K562 (cell line): ENCODE measurements around the gene CLEC4A. TPM values are rescaled to one million over a fixed set of nuclear protein-coding genes. Genes with fewer than 3 reads are reported as not detected.

ENCODE experiments used
- ATAC-seq: fragments of 200-7000 bp; cut with Tn5 transposase; 3 replicates; pipeline ENCODE4 v1.9.1; 2020; ENCODE audit warnings: moderate library complexity
- BruUV-seq: library from RNA; stranded (reverse); fragments of 400-500 nt; replicated peaks from 2 replicates; lab custom pipeline; 2021; lab: Mats Ljungman, UMichigan
- CTCF ChIA-PET: fragments of 300-600 bp; formaldehyde crosslinking; extraction: SDS; loops from one replicate; lab custom pipeline; 2021; ENCODE audit warnings: low intra/inter-chr PET ratio; lab: Yijun Ruan, JAX
- POLR2A ChIA-PET: fragments of 300-600, 350-650 bp; sonication (Branson Sonifier 250); formaldehyde crosslinking; extraction: SDS; loops from one replicate; lab custom pipeline; 2021; ENCODE audit warnings: antibody characterized with exemption, inconsistent platforms; lab: Yijun Ruan, JAX
- DNase-seq, 4 experiments: peaks; one replicate each; pipeline versions ENCODE4 v3.0.0 to v3.0.0-alpha.2; 2011 to 2018; ENCODE audit warnings: low spot score in 3 of 4, mixed read lengths in 3 of 4; ENCODE audit errors: extremely low read depth in 1 of 4
- FAIRE-seq: peaks from 2 replicates; lab custom pipeline; 2011; peaks lifted over from hg19 to GRCh38; lab: Jason Lieb, UNC
- H2AFZ ChIP-seq: 2 replicates; pipeline ENCODE4 v1.6.0; 2011; ENCODE audit warnings: low read depth, low read length, control low read depth, inconsistent platforms
- H3K27ac ChIP-seq: fragments of 200-600 bp; 3 replicates; pipeline ENCODE4 v1.8.0; 2011; ENCODE audit warnings: low read depth, mild to moderate bottlenecking, control low read depth, inconsistent platforms, low read length, moderate library complexity, mixed read lengths; ENCODE audit errors: extremely low read depth
- H3K27me3 ChIP-seq, 2 experiments: fragments of 300-600 bp in 1 of 2; 2 replicates in 1 of 2; 3 replicates in 1 of 2; pipeline versions ENCODE4 v1.6.0 to v1.8.0; 2011; ENCODE audit warnings: inconsistent platforms in 2 of 2, low read length in 2 of 2, mild to moderate bottlenecking in 1 of 2, mixed read lengths in 1 of 2, moderate library complexity in 1 of 2; ENCODE audit not compliant: control insufficient read depth in 2 of 2, insufficient read depth in 2 of 2
- H3K36me3 ChIP-seq: fragments of 300-600 bp; 3 replicates; pipeline ENCODE4 v1.8.0; 2011; ENCODE audit warnings: mild to moderate bottlenecking, low read length, inconsistent platforms; ENCODE audit not compliant: control insufficient read depth, insufficient read depth
- H3K4me1 ChIP-seq, 2 experiments: fragments of 200-600 bp in 1 of 2; replicated peaks in 1 of 2; 2 replicates in 1 of 2; 3 replicates in 1 of 2; pipeline versions ENCODE4 v1.5.1 to v1.8.0; 2011; ENCODE audit warnings: inconsistent platforms in 2 of 2, low read length in 2 of 2, mild to moderate bottlenecking in 1 of 2, mixed read lengths in 1 of 2, moderate library complexity in 1 of 2; ENCODE audit not compliant: control insufficient read depth in 2 of 2, insufficient read depth in 2 of 2
- H3K4me2 ChIP-seq: 2 replicates; pipeline ENCODE4 v1.6.1; 2011; ENCODE audit warnings: low read length, control low read depth, inconsistent platforms, mixed read lengths; ENCODE audit not compliant: insufficient read depth
- H3K4me3 ChIP-seq: fragments of 200-600 bp; sonication (generic), shearing (Covaris generic); 2 replicates; pipeline ENCODE4 v1.5.1; 2016; ENCODE audit warnings: control low read depth, inconsistent platforms
- H3K79me2 ChIP-seq: fragments of 200-600 bp; 3 replicates; pipeline ENCODE4 v1.8.0; 2011; ENCODE audit warnings: low read length, inconsistent platforms; ENCODE audit not compliant: control insufficient read depth, insufficient read depth
- H3K9ac ChIP-seq, 2 experiments: 2 replicates each; pipeline versions ENCODE4 v1.6.0 to v1.6.1; 2011; ENCODE audit warnings: low read depth in 2 of 2, low read length in 2 of 2, control low read depth in 1 of 2, inconsistent platforms in 1 of 2, mild to moderate bottlenecking in 1 of 2, mixed read lengths in 1 of 2; ENCODE audit not compliant: insufficient read depth in 1 of 2
- H3K9me1 ChIP-seq: one replicate; pipeline ENCODE4 v1.6.0; 2011; ENCODE audit warnings: inconsistent platforms, mild to moderate bottlenecking, low read length, moderate library complexity; ENCODE audit not compliant: control insufficient read depth, insufficient read depth
- H3K9me3 ChIP-seq: replicated peaks from 2 replicates; pipeline ENCODE4 v1.5.1; 2011; ENCODE audit warnings: low read depth, low read length, inconsistent platforms; ENCODE audit not compliant: control insufficient read depth, insufficient read depth
- H4K20me1 ChIP-seq: replicated peaks from 2 replicates; pipeline ENCODE4 v1.6.1; 2011; ENCODE audit warnings: low read length, inconsistent platforms, mixed read lengths; ENCODE audit not compliant: control insufficient read depth, insufficient read depth
- BDP1 ChIP-seq: IDR thresholded peaks from 3 replicates; pipeline ENCODE4 v1.6.1; 2011; ENCODE audit not compliant: insufficient read length, insufficient read depth
- ELF4 ChIP-seq: fragments of 450-650 bp; formaldehyde crosslinking; IDR thresholded peaks from 2 replicates; pipeline ENCODE4 v1.4.0; 2022; ENCODE audit warnings: missing genetic modification characterization
- IRF1 ChIP-seq: sonication (generic); formaldehyde crosslinking; IDR thresholded peaks from 2 replicates; pipeline ENCODE4 v1.8.0; 2022; ENCODE audit warnings: missing genetic modification reagents, mild to moderate bottlenecking, borderline replicate concordance
- KLF1 ChIP-seq: fragments of 450-650 bp; IDR thresholded peaks from 2 replicates; pipeline ENCODE4 v1.6.1; 2016; ENCODE audit warnings: missing genetic modification characterization, missing compliant biosample characterization
- PREB ChIP-seq: sonication (generic); formaldehyde crosslinking; IDR thresholded peaks from 2 replicates; pipeline ENCODE4 v1.8.1; 2023; ENCODE audit warnings: mild to moderate bottlenecking, missing genetic modification reagents
- PTTG1 ChIP-seq: fragments of 450-650 bp; IDR thresholded peaks from 2 replicates; pipeline ENCODE4 v1.6.1; 2016; ENCODE audit warnings: low read depth, mild to moderate bottlenecking, missing genetic modification characterization, missing compliant biosample characterization
- RBFOX2 ChIP-seq: fragments of 200-400 bp; formaldehyde crosslinking; IDR thresholded peaks from 2 replicates; pipeline ENCODE4 v1.6.1; 2017; ENCODE audit warnings: low read depth, mild to moderate bottlenecking, low read length, moderate library complexity
- RFX5 ChIP-seq: IDR thresholded peaks from 2 replicates; pipeline ENCODE4 v1.6.1; 2011; ENCODE audit warnings: low read depth, mild to moderate bottlenecking, improper control_type of control experiment, low read length
- RHOXF2B ChIP-seq: fragments of 250-450 bp; sonication (Bioruptor Pico); conservative IDR thresholded peaks from 2 replicates; pipeline ENCODE4 v1.5.1; 2021
- SMARCA5 ChIP-seq: fragments of 450-650 bp; IDR thresholded peaks from 2 replicates; pipeline ENCODE4 v1.6.1; 2016
- STAT6 ChIP-seq: sonication (generic); formaldehyde crosslinking; IDR thresholded peaks from 2 replicates; pipeline ENCODE4 v1.8.1; 2023; ENCODE audit warnings: mild to moderate bottlenecking, missing genetic modification reagents
- TAF7 ChIP-seq: fragments of 450-650 bp; IDR thresholded peaks from 2 replicates; pipeline ENCODE4 v1.6.1; 2016; ENCODE audit warnings: missing genetic modification characterization, missing compliant biosample characterization
- TCF7 ChIP-seq: sonication (generic); IDR thresholded peaks from 2 replicates; pipeline ENCODE4 v1.6.1; 2016; ENCODE audit warnings: antibody characterized with exemption, borderline replicate concordance
- USF1 ChIP-seq: sonication (generic); formaldehyde crosslinking; IDR thresholded peaks from 2 replicates; pipeline ENCODE4 v1.9.0; 2022; ENCODE audit warnings: mild to moderate bottlenecking, missing genetic modification reagents
- ZBTB1 ChIP-seq: sonication (generic); formaldehyde crosslinking; IDR thresholded peaks from 2 replicates; pipeline ENCODE4 v1.8.1; 2023; ENCODE audit warnings: missing genetic modification reagents, low read depth, mild to moderate bottlenecking, borderline replicate concordance
- ZNF311 ChIP-seq: fragments of 250-450 bp; sonication (Bioruptor Pico); IDR thresholded peaks from 2 replicates; pipeline ENCODE4 v1.4.0; 2020; ENCODE audit warnings: mild to moderate bottlenecking, moderate library complexity
- ZNF41 ChIP-seq: fragments of 250-450 bp; sonication (Bioruptor Pico); conservative IDR thresholded peaks from 2 replicates; pipeline ENCODE4 v1.4.0; 2020; ENCODE audit warnings: mild to moderate bottlenecking
- ZNF444 ChIP-seq: fragments of 250-450 bp; sonication (Bioruptor Pico); IDR thresholded peaks from 2 replicates; pipeline ENCODE4 v1.4.0; 2020; ENCODE audit warnings: mild to moderate bottlenecking, moderate library complexity
- ZNF507 ChIP-seq: conservative IDR thresholded peaks from 2 replicates; pipeline ENCODE4 v1.6.1; 2017; ENCODE audit warnings: missing genetic modification characterization, missing compliant biosample characterization
- WGBS: fragments of 100-300 bp; shearing (Covaris generic); methylation state at CpG from one replicate; pipeline ENCODE4 v1.1.6; 2016; ENCODE audit warnings: low coverage, mixed read lengths; ENCODE audit not compliant: insufficient coverage; ENCODE audit errors: missing lambda C conversion rate; 5-methylcytosine and 5-hydroxymethylcytosine counted together
- in situ Hi-C: fragments of 300-500 bp; cut with MboI; formaldehyde crosslinking; loops from 4 replicates; pipeline ENCODE4 v1.15.0; 2018; ENCODE audit warnings: inconsistent platforms, mixed read lengths
- intact Hi-C: fragments of 100-400 bp; cut with micrococcal nuclease; formaldehyde crosslinking; loops from 2 replicates; pipeline ENCODE4 v1.14.2; 2022
- polyA plus RNA-seq, 8 experiments: library from polyadenylated mRNA; depleted of rRNA in 4 of 8; stranded (reverse) in 5 of 8; unstranded in 3 of 8; fragments of >200 nt; fragmentation: Nextera tagmentation in 2 of 8; fragmentation: Illumina TruSeq in 1 of 8; extraction: Ambion mirVana in 2 of 8; extraction: Trizol in 1 of 8; gene quantifications; 2 replicates each; pipeline versions ENCODE4 v1.2.1 to v1.2.3, GENCODE V29; 2011 to 2014; ENCODE audit warnings: inconsistent platforms in 1 of 8, missing spikeins in 1 of 8
- total RNA-seq, 7 experiments: library from RNA; depleted of rRNA in 6 of 7; stranded (reverse); fragments of >200 nt in 6 of 7; fragmentation: Illumina TruSeq in 2 of 7; extraction: Trizol in 2 of 7; gene quantifications; 2 replicates each; pipeline versions ENCODE4 v1.2.1 to v1.2.3, GENCODE V29; 2011 to 2021; ENCODE audit warnings: low replicate concordance in 1 of 7

The CLEC4A gene
- total and polyA plus RNA-seq, 9 of the 15 experiments (the other 6 are each of a cell fraction or from before 2014, with no cell fraction given), result 0.06 to 0.27 (median 0.18) TPM; not detected in 5

GRCh38 chr12:8088574-8088973 lies 34.8 kb upstream of the CLEC4A start:
- H3K27me3 ChIP-seq, result no peaks in the 10 kb centered on the region
- no peak overlapping the region for H2AFZ ChIP-seq
- intact Hi-C loops, result loop anchor here (10.0 kb wide), 1 partner anchor 154 kb away; the partner anchor contains the start of gene SLC2A3
- no peaks in the 10 kb centered on the region for H3K9me1 ChIP-seq
- ATAC-seq (no peak), DNase-seq (no peak), FAIRE-seq (no peak)
- ChIA-PET CTCF (no interaction called here), POLR2A (interaction anchor here (1.5 kb wide), 1 partner anchor 8 kb away, joined by 3 read pairs; no protein-coding TSS in a partner anchor)
- BruUV-seq, result no TSS peak
- H3K9ac ChIP-seq, result no peak overlapping the region
- WGBS, result 74% methylated on average over 3 of the region's 3 CpGs
- H3K27ac ChIP-seq, result no peak overlapping the region
- H4K20me1 ChIP-seq, result 0 out of 2 replicates have a peak, but pooled peaks cover 3% of the 10 kb centered on the region
- no peak overlapping the region for H3K4me2 ChIP-seq
- in situ Hi-C loops, result no loop called here
- H3K4me1 ChIP-seq, result peaks cover 0 to 3% of the 10 kb centered on the region in 2 experiments; a peak in 1 of 5 replicates
- peaks cover 64% of the 10 kb centered on the region for H3K36me3 ChIP-seq
- no peaks in the 10 kb centered on the region for H3K9me3 ChIP-seq
- H3K79me2 ChIP-seq, result peaks cover 53% of the 10 kb centered on the region
- H3K4me3 ChIP-seq, result no peak overlapping the region
- no peak for TF ChIP-seq BDP1
- TF ChIP-seq ZNF444, result no peak
- no peak for TF ChIP-seq SMARCA5
- no peak for TF ChIP-seq ZNF41 (CRISPR knock-in tag)
- no peak for TF ChIP-seq STAT6 (CRISPR knock-in tag)
- TF ChIP-seq KLF1 (tag), result no peak
- TF ChIP-seq TAF7 (tag), result no peak
- TF ChIP-seq ZNF507 (tag), result no peak
- TF ChIP-seq PTTG1 (tag), result no peak
- TF ChIP-seq RBFOX2, result no peak
- no peak for TF ChIP-seq TCF7
- TF ChIP-seq USF1 (CRISPR knock-in tag), result no peak
- no peak for TF ChIP-seq PREB (CRISPR knock-in tag)
- TF ChIP-seq ZBTB1 (CRISPR knock-in tag), result no peak
- no peak for TF ChIP-seq ZNF311 (CRISPR knock-in tag)
- no peak for TF ChIP-seq ELF4 (CRISPR knock-in tag)
- TF ChIP-seq RHOXF2B (CRISPR knock-in tag), result no peak
- TF ChIP-seq IRF1 (CRISPR knock-in tag), result no peak
- TF ChIP-seq RFX5, result no peak
